Forelimb muscle (tissue), 1 donor: Measurements from ENCODE around the gene MAOB. TPM values are rescaled to one million over a fixed set of nuclear protein-coding genes. Genes with fewer than 3 reads are reported as not detected.
"Not testable (repeated sequence)": the region's sequence is repeated elsewhere in the genome, so short reads cannot be mapped to it uniquely, and the experiment has no call there.

ENCODE experiments used
- DNase-seq: peaks from one replicate; pipeline ENCODE4 v3.0.0-alpha.2; 2013; ENCODE audit warnings: low read depth
- polyA plus RNA-seq: library from polyadenylated mRNA; unstranded; fragments of 120-200 nt; gene quantifications from one replicate; pipeline ENCODE4 v1.2.1, GENCODE V29; 2013; ENCODE audit not compliant: insufficient read length

The MAOB gene
- polyA plus RNA-seq: 0.95 TPM

- no peak for DNase-seq
Observed at GRCh38 chrX:43882294-43882681, at the start of gene MAOB. Gene MAOB, minus strand, starts transcription at chrX:43882450. Its CDS starts 151 bp downstream, at chrX:43882299.

- DNase-seq: not testable (repeated sequence)
Observed at GRCh38 chrX:43922032-43922431, 39.8 kb upstream of the MAOB start.

- DNase-seq: not testable (repeated sequence)
Observed at GRCh38 chrX:43910772-43911171, 28.5 kb upstream of the MAOB start.

GRCh38 chrX:43910012-43910411 lies 27.8 kb upstream of the MAOB start:
- DNase-seq: no peak

GRCh38 chrX:43909141-43909540 lies 26.9 kb upstream of the MAOB start:
- DNase-seq: no peak

GRCh38 chrX:43899878-43900815 lies 17.9 kb upstream of the MAOB start:
- no peak for DNase-seq

- DNase-seq: no peak
Observed at GRCh38 chrX:43898406-43899035, 16.3 kb upstream of the MAOB start.

GRCh38 chrX:43897290-43897689 lies 15.0 kb upstream of the MAOB start:
- DNase-seq: no peak

- DNase-seq: no peak
Observed at GRCh38 chrX:43892336-43892870, 10.2 kb upstream of the MAOB start.

- no peak for DNase-seq
Observed at GRCh38 chrX:43885617-43886016, 3.4 kb upstream of the MAOB start.

- DNase-seq: no peak
Observed at GRCh38 chrX:43881410-43882293, 598 bp downstream of the MAOB start.

GRCh38 chrX:43880425-43880824 lies 1.8 kb downstream of the MAOB start:
- no peak for DNase-seq

GRCh38 chrX:43878906-43879526 lies 3.2 kb downstream of the MAOB start:
- no peak for DNase-seq

- DNase-seq: no peak
Observed at GRCh38 chrX:43876680-43877079, 5.6 kb downstream of the MAOB start.

- no peak for DNase-seq
Observed at GRCh38 chrX:43870758-43871419, 11.4 kb downstream of the MAOB start.

- no peak for DNase-seq
Observed at GRCh38 chrX:43870011-43870410, 12.2 kb downstream of the MAOB start.

GRCh38 chrX:43868791-43869190 lies 13.5 kb downstream of the MAOB start:
- no peak for DNase-seq

GRCh38 chrX:43866423-43866822 lies 15.8 kb downstream of the MAOB start:
- DNase-seq: no peak

GRCh38 chrX:43865791-43866190 lies 16.5 kb downstream of the MAOB start:
- no peak for DNase-seq

- DNase-seq: no peak
Observed at GRCh38 chrX:43862434-43862833, 19.8 kb downstream of the MAOB start.

- DNase-seq: no peak
Observed at GRCh38 chrX:43861750-43862149, 20.5 kb downstream of the MAOB start.
